Keratinocyte (primary cell): ENCODE data around the gene CDC42EP4. TPM values are rescaled to one million over a fixed set of nuclear protein-coding genes. Genes with fewer than 3 reads are reported as not detected.

Experiments used
- DNase-seq: peaks from one replicate; pipeline ENCODE4 v3.0.0-alpha.2; 2011; ENCODE audit warnings: low read depth, missing footprints, low spot score
- FAIRE-seq: peaks from 2 replicates; lab custom pipeline; 2011; peaks lifted over from hg19 to GRCh38; lab: Jason Lieb, UNC
- H2AFZ ChIP-seq: 2 replicates; pipeline ENCODE4 v1.6.0; 2012; ENCODE audit warnings: low read length, control low read depth, inconsistent platforms; ENCODE audit not compliant: control insufficient read depth
- H3K27ac ChIP-seq: 2 replicates; pipeline ENCODE4 v1.5.1; 2011; ENCODE audit warnings: low read length; ENCODE audit not compliant: control insufficient read depth, insufficient read depth
- H3K27me3 ChIP-seq: 3 replicates; pipeline ENCODE4 v1.6.0; 2011; ENCODE audit warnings: low read length; ENCODE audit not compliant: control insufficient read depth, insufficient read depth; ENCODE audit errors: extremely low read depth
- H3K36me3 ChIP-seq, 2 experiments: 2 replicates in 1 of 2; 3 replicates in 1 of 2; pipeline ENCODE4 v1.5.1; 2011; ENCODE audit warnings: low read length in 2 of 2, mild to moderate bottlenecking in 1 of 2; ENCODE audit not compliant: control insufficient read depth in 2 of 2, insufficient read depth in 2 of 2; ENCODE audit errors: extremely low read depth in 1 of 2
- H3K4me1 ChIP-seq: 3 replicates; pipeline ENCODE4 v1.5.1; 2011; ENCODE audit warnings: low read length; ENCODE audit not compliant: control insufficient read depth, insufficient read depth; ENCODE audit errors: extremely low read depth
- H3K4me2 ChIP-seq: 3 replicates; pipeline ENCODE4 v1.6.0; 2011; ENCODE audit warnings: low read depth, low read length; ENCODE audit not compliant: control insufficient read depth, insufficient read depth; ENCODE audit errors: extremely low read depth
- H3K4me3 ChIP-seq, 3 experiments: fragments of 200-600 bp in 1 of 3; sonication (generic) in 1 of 3; 2 replicates in 2 of 3; 3 replicates in 1 of 3; pipeline ENCODE4 v1.5.1; 2011 to 2016; ENCODE audit warnings: low read length in 3 of 3, mild to moderate bottlenecking in 3 of 3, control low read depth in 2 of 3, inconsistent platforms in 1 of 3, low read depth in 1 of 3, mixed read lengths in 1 of 3, mixed run types in 1 of 3, moderate library complexity in 1 of 3; ENCODE audit not compliant: control insufficient read depth in 2 of 3, insufficient read depth in 2 of 3; ENCODE audit errors: extremely low read depth in 1 of 3
- H3K79me2 ChIP-seq: 2 replicates; pipeline ENCODE4 v1.6.0; 2012; ENCODE audit warnings: low read length; ENCODE audit not compliant: control insufficient read depth, insufficient read depth
- H3K9ac ChIP-seq: 3 replicates; pipeline ENCODE4 v1.6.0; 2011; ENCODE audit warnings: low read length; ENCODE audit not compliant: control insufficient read depth, insufficient read depth; ENCODE audit errors: extremely low read depth
- H3K9me1 ChIP-seq: 3 replicates; pipeline ENCODE4 v1.6.0; 2011; ENCODE audit warnings: low read length; ENCODE audit not compliant: control insufficient read depth, insufficient read depth; ENCODE audit errors: extremely low read depth
- H3K9me3 ChIP-seq: 2 replicates; pipeline ENCODE4 v1.5.1; 2012; ENCODE audit warnings: low read depth, low read length; ENCODE audit not compliant: control insufficient read depth
- H4K20me1 ChIP-seq: 3 replicates; pipeline ENCODE4 v1.6.0; 2011; ENCODE audit warnings: low read length; ENCODE audit not compliant: control insufficient read depth, insufficient read depth; ENCODE audit errors: extremely low read depth
- CTCF ChIP-seq, 3 experiments: IDR thresholded peaks in 1 of 3; conservative IDR thresholded peaks in 1 of 3; optimal IDR thresholded peaks in 1 of 3; 2 replicates in 2 of 3; 3 replicates in 1 of 3; pipeline versions ENCODE3 to v1.5.1; 2011; ENCODE audit warnings: low read length in 3 of 3, mild to moderate bottlenecking in 3 of 3, moderate library complexity in 2 of 3, control low read depth in 1 of 3, inconsistent platforms in 1 of 3; ENCODE audit not compliant: insufficient read depth in 2 of 3; ENCODE audit errors: extremely low read depth in 1 of 3
- EZH2 ChIP-seq: IDR thresholded peaks from one replicate; pipeline ENCODE4 v1.6.1; 2012; ENCODE audit warnings: inconsistent platforms, mild to moderate bottlenecking, low read length, moderate library complexity
- dilution Hi-C: fragments of 300-500 bp; cut with MboI; formaldehyde crosslinking; loops from one replicate; pipeline ENCODE4 v1.7.0; 2020; ENCODE audit warnings: low sequenced_read_pairs; ENCODE audit not compliant: extremely low pct_ligation_motif_present
- polyA plus RNA-seq, 5 experiments: library from polyadenylated mRNA; depleted of rRNA in 3 of 5; stranded (reverse) in 3 of 5; stranded (forward) in 1 of 5; unstranded in 1 of 5; fragments of >200 nt; gene quantifications; 1 replicate in 1 of 5; 2 replicates in 3 of 5; 3 replicates in 1 of 5; pipeline versions ENCODE4 v1.2.1 to v1.2.3, GENCODE V29; 2011 to 2012; ENCODE audit warnings: missing spikeins in 2 of 5, low read depth in 1 of 5, low replicate concordance in 1 of 5

CDC42EP4 gene
- polyA plus RNA-seq, 1 donor (not counting 4 experiments of a cell fraction or from before 2014, with no cell fraction given) = 9.4 TPM

GRCh38 chr17:73278049-73278464 lies 33.7 kb downstream of the CDC42EP4 start:
- H3K4me3 ChIP-seq = no peak overlapping the region
- H2AFZ ChIP-seq = no peak overlapping the region
- no peak overlapping the region for H3K9ac ChIP-seq
- no peaks in the 10 kb centered on the region for H4K20me1 ChIP-seq
- no peaks in the 10 kb centered on the region for H3K9me1 ChIP-seq
- no peak for DNase-seq
- peaks cover 5% of the 10 kb centered on the region for H3K4me1 ChIP-seq
- no peak for FAIRE-seq
- dilution Hi-C loops = no loop called here
- H3K79me2 ChIP-seq = no peaks in the 10 kb centered on the region
- no peaks in the 10 kb centered on the region for H3K36me3 ChIP-seq
- H3K27ac ChIP-seq = no peak overlapping the region
- no peaks in the 10 kb centered on the region for H3K27me3 ChIP-seq
- TF ChIP-seq CTCF (optimal IDR thresholded peaks at IDR 0.05 in 1 of 3, IDR thresholded peaks at IDR 0.05 in 1 of 3, conservative IDR thresholded peaks at IDR 0.05 in 1 of 3; ENCODE audit: extremely low read depth in 1 of 3, insufficient read depth in 2 of 3, low read length in 3 of 3) = no peak
- no peak for TF ChIP-seq EZH2
- H3K4me2 ChIP-seq = no peak overlapping the region
- no peaks in the 10 kb centered on the region for H3K9me3 ChIP-seq

GRCh38 chr17:73274490-73274889 lies 37.3 kb downstream of the CDC42EP4 start:
- no peak for FAIRE-seq
- Histone ChIP-seq H3K79me2 (no peaks in the 10 kb centered on the region), H3K36me3 (no peaks in the 10 kb centered on the region), H2AFZ (no peak overlapping the region), H3K9ac (no peak overlapping the region), H3K27ac (no peak overlapping the region), H3K9me1 (no peaks in the 10 kb centered on the region), H3K4me1 (peaks cover 11% of the 10 kb centered on the region), H3K4me3 (no peak overlapping the region), H4K20me1 (no peaks in the 10 kb centered on the region), H3K27me3 (no peaks in the 10 kb centered on the region), H3K9me3 (no peaks in the 10 kb centered on the region), H3K4me2 (no peak overlapping the region)
- dilution Hi-C loops = no loop called here
- no peak for TF ChIP-seq CTCF (optimal IDR thresholded peaks at IDR 0.05 in 1 of 3, IDR thresholded peaks at IDR 0.05 in 1 of 3, conservative IDR thresholded peaks at IDR 0.05 in 1 of 3; ENCODE audit: extremely low read depth in 1 of 3, insufficient read depth in 2 of 3, low read length in 3 of 3)
- TF ChIP-seq EZH2 = no peak
- no peak for DNase-seq
